ENCODE measurements around the gene ZNF425.

DNA sequence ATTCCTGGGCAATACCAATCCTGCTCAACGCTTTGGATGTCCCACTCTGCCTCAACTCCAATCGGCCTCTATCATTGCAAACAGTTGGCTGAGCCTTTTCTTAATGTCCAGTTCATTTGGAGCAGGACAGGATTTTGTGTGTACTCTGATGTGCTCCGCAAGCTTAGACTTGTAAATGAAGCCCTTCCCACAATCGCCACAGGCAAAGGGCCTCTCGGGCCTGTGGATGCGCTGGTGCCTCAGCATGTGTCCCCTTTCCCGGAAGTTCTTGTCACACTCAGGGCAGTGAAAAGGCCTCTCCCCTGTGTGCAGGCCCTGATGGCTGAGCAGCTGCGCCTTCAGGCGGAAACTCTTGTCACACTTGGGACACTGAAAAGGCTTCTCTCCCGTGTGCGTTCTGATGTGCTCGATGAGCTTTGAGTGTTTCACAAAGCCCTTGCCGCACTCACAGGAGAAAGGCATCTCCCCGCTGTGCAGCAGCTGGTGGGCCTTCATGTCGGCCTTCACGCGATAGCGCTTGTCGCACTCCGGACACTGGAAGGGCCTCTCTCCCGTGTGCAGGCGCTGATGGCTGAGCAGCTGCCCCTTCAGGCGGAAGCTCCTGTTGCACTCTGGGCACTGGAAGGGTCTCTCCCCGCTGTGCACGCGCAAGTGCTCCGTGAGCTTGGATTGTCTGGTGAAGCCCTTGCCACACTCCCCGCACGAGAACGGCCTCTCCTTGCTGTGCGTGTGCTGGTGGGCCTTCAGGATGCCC is 55.6 kb downstream of the ZNF425 start:
- TF ChIP-seq EP300 (IDR thresholded peaks at IDR 0.05) (no peak), POLR2A (IDR thresholded peaks at IDR 0.05) (no peak)
- TF ChIP-seq, protein P1, sequence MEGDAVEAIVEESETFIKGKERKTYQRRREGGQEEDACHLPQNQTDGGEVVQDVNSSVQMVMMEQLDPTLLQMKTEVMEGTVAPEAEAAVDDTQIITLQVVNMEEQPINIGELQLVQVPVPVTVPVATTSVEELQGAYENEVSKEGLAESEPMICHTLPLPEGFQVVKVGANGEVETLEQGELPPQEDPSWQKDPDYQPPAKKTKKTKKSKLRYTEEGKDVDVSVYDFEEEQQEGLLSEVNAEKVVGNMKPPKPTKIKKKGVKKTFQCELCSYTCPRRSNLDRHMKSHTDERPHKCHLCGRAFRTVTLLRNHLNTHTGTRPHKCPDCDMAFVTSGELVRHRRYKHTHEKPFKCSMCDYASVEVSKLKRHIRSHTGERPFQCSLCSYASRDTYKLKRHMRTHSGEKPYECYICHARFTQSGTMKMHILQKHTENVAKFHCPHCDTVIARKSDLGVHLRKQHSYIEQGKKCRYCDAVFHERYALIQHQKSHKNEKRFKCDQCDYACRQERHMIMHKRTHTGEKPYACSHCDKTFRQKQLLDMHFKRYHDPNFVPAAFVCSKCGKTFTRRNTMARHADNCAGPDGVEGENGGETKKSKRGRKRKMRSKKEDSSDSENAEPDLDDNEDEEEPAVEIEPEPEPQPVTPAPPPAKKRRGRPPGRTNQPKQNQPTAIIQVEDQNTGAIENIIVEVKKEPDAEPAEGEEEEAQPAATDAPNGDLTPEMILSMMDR (IDR thresholded peaks at IDR 0.05), result no peak
